ENCODE measurements around the gene WNT3.

DNA sequence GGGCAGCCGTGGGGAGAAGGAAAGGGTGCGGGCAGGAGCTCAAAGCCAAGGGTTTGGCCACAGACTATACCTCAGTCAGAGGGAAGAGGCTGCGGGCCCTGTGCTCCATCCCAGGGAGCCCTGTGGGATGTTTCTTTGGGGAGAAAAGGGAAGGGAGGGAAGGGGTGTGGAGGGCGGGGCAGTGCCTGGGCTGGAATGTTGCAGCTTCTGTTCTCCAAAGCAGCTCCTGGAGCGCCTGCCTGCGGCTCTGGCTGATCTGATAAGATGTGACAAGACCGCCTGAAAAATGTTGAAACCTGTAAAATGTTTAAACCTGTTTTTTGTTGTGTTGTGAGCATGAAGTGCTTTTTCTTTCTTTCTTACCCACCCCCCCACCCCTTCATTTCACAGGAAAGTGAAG is 32.8 kb downstream of the WNT3 start:
- TF ChIP-seq, protein P1, sequence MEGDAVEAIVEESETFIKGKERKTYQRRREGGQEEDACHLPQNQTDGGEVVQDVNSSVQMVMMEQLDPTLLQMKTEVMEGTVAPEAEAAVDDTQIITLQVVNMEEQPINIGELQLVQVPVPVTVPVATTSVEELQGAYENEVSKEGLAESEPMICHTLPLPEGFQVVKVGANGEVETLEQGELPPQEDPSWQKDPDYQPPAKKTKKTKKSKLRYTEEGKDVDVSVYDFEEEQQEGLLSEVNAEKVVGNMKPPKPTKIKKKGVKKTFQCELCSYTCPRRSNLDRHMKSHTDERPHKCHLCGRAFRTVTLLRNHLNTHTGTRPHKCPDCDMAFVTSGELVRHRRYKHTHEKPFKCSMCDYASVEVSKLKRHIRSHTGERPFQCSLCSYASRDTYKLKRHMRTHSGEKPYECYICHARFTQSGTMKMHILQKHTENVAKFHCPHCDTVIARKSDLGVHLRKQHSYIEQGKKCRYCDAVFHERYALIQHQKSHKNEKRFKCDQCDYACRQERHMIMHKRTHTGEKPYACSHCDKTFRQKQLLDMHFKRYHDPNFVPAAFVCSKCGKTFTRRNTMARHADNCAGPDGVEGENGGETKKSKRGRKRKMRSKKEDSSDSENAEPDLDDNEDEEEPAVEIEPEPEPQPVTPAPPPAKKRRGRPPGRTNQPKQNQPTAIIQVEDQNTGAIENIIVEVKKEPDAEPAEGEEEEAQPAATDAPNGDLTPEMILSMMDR (IDR thresholded peaks at IDR 0.05) = no peak
- TF ChIP-seq POLR2A (IDR thresholded peaks at IDR 0.05) = no peak

Measured in esophagus squamous epithelium (tissue), 4 donors.